Breast epithelium (tissue), 4 donors: Measurements from ENCODE around the gene FANCC. TPM values are rescaled to one million over a fixed set of nuclear protein-coding genes. Genes with fewer than 3 reads are reported as not detected.

Experiments used
- DNase-seq, 2 donors: peaks; one replicate each; pipeline ENCODE4 v3.0.0-alpha.2; 2019; ENCODE audit warnings: low spot score in 2 of 2
- H3K27ac ChIP-seq, 2 donors: fragments of 200-600 bp; sonication (generic) in 1 of 2; one replicate each; pipeline ENCODE4 v1.5.1; 2016 to 2019; ENCODE audit warnings: mild to moderate bottlenecking in 1 of 2
- H3K27me3 ChIP-seq, 2 donors: fragments of 200-600 bp; sonication (generic) in 1 of 2; one replicate each; pipeline versions ENCODE4 v1.5.1 to v1.6.0; 2017 to 2019; ENCODE audit warnings: control low read depth in 1 of 2, mild to moderate bottlenecking in 1 of 2
- H3K36me3 ChIP-seq: fragments of 200-600 bp; one replicate; pipeline ENCODE4 v1.5.1; 2019
- H3K4me1 ChIP-seq, 2 donors: fragments of 200-600 bp; sonication (generic); one replicate each; pipeline ENCODE4 v1.5.1; 2016 to 2019; ENCODE audit warnings: control low read depth in 1 of 2
- H3K4me3 ChIP-seq, 3 donors: fragments of 200-600 bp; sonication (generic); 1 replicate in 2 of 3; 2 replicates in 1 of 3; pipeline ENCODE4 v1.5.1; 2016 to 2019; ENCODE audit warnings: mild to moderate bottlenecking in 3 of 3, moderate library complexity in 2 of 3
- H3K9me3 ChIP-seq, 2 donors: fragments of 200-600 bp; sonication (generic) in 1 of 2; one replicate each; pipeline ENCODE4 v1.5.1; 2016 to 2019; ENCODE audit warnings: control low read depth in 1 of 2
- CTCF ChIP-seq, 3 donors: fragments of 450-650 bp; IDR thresholded peaks; one replicate each; pipeline ENCODE4 v1.5.1; 2016 to 2017; ENCODE audit warnings: antibody characterized with exemption in 3 of 3, mild to moderate bottlenecking in 3 of 3, moderate library complexity in 3 of 3
- POLR2A ChIP-seq: fragments of 450-650 bp; IDR thresholded peaks from one replicate; pipeline ENCODE4 v1.6.1; 2016; ENCODE audit warnings: antibody characterized with exemption, mild to moderate bottlenecking, moderate library complexity
- POLR2AphosphoS5 ChIP-seq, 3 donors: sonication (generic); formaldehyde crosslinking; IDR thresholded peaks; one replicate each; pipeline ENCODE4 v1.6.1; 2017; ENCODE audit warnings: antibody characterized with exemption in 3 of 3
- intact Hi-C: fragments of 100-400 bp; cut with DNase I; formaldehyde crosslinking; loops from one replicate; pipeline ENCODE4 v1.15.1; 2023; ENCODE audit warnings: low total_unique reads
- total RNA-seq, 3 donors: library from RNA; depleted of rRNA; stranded (reverse); fragments of >200 nt; gene quantifications; one replicate each; pipeline ENCODE4 v1.1.0, GENCODE V29; 2016

FANCC gene
- total RNA-seq, 3 donors from 2014 or later: 4.2 to 11.4 (median 9.2) TPM

- H3K4me1 ChIP-seq: peaks cover 6 to 7% of the 10 kb centered on the region in 2 donors
- no peak overlapping the region for H3K4me3 ChIP-seq
- no peak overlapping the region for H3K27ac ChIP-seq
- intact Hi-C loops: no loop called here
- DNase-seq: no peak
- no peaks in the 10 kb centered on the region for H3K36me3 ChIP-seq
- TF ChIP-seq POLR2A (no peak), CTCF (IDR thresholded peaks at IDR 0.05) (no peak), POLR2AphosphoS5 (IDR thresholded peaks at IDR 0.05) (no peak)
- no peaks in the 10 kb centered on the region for H3K9me3 ChIP-seq
- H3K27me3 ChIP-seq: no peaks in the 10 kb centered on the region
Measured at GRCh38 chr9:95096381-95096780, 221.1 kb downstream of the FANCC start.

- Histone ChIP-seq H3K36me3 (no peaks in the 10 kb centered on the region), H3K27ac (no peak overlapping the region)
- no peak for TF ChIP-seq CTCF (IDR thresholded peaks at IDR 0.05)
- no peak for TF ChIP-seq POLR2A
- TF ChIP-seq POLR2AphosphoS5 (IDR thresholded peaks at IDR 0.05): no peak
Measured at GRCh38 chr9:95095641-95096355, 221.7 kb downstream of the FANCC start.

GRCh38 chr9:95094002-95094401 lies 223.5 kb downstream of the FANCC start:
- H3K4me1 ChIP-seq: peaks cover 7 to 9% of the 10 kb centered on the region in 2 donors
- intact Hi-C loops: no loop called here

More at GRCh38 chr9:95095641-95096355, 221.7 kb downstream of the FANCC start:
- DNase-seq: no peak
- Histone ChIP-seq H3K9me3 (no peaks in the 10 kb centered on the region), H3K4me1 (peaks cover 7 to 8% of the 10 kb centered on the region in 2 donors), H3K27me3 (no peaks in the 10 kb centered on the region), H3K4me3 (no peak overlapping the region)
- intact Hi-C loops: no loop called here

GRCh38 chr9:95093586-95093985 lies 223.9 kb downstream of the FANCC start:
- no peak overlapping the region for H3K4me3 ChIP-seq
- H3K9me3 ChIP-seq: no peaks in the 10 kb centered on the region
- no peak for TF ChIP-seq POLR2AphosphoS5 (IDR thresholded peaks at IDR 0.05)
- no peak for TF ChIP-seq CTCF (IDR thresholded peaks at IDR 0.05)
- TF ChIP-seq POLR2A: no peak
- no peaks in the 10 kb centered on the region for H3K36me3 ChIP-seq
- H3K4me1 ChIP-seq: peaks cover 7 to 9% of the 10 kb centered on the region in 2 donors
- no peaks in the 10 kb centered on the region for H3K27me3 ChIP-seq
- no peak for DNase-seq
- H3K27ac ChIP-seq: no peak overlapping the region
- intact Hi-C loops: no loop called here

More at GRCh38 chr9:95094002-95094401, 223.5 kb downstream of the FANCC start:
- no peak for DNase-seq
- TF ChIP-seq POLR2A (no peak), CTCF (IDR thresholded peaks at IDR 0.05) (no peak), POLR2AphosphoS5 (IDR thresholded peaks at IDR 0.05) (no peak)
- no peaks in the 10 kb centered on the region for H3K27me3 ChIP-seq
- no peaks in the 10 kb centered on the region for H3K36me3 ChIP-seq
- no peak overlapping the region for H3K27ac ChIP-seq
- H3K9me3 ChIP-seq: no peaks in the 10 kb centered on the region
- H3K4me3 ChIP-seq: no peak overlapping the region

GRCh38 chr9:95092262-95093072 lies 225.0 kb downstream of the FANCC start:
- peak overlapping the region; percentile 59 to 70 for H3K27ac ChIP-seq
- intact Hi-C loops: no loop called here
- peaks cover 7 to 9% of the 10 kb centered on the region in 2 donors for H3K4me1 ChIP-seq
- DNase-seq: peak in 1 of 2 donors; percentile 49
- no peak overlapping the region for H3K4me3 ChIP-seq
- H3K9me3 ChIP-seq: no peaks in the 10 kb centered on the region
- no peak for TF ChIP-seq CTCF (IDR thresholded peaks at IDR 0.05)
- no peak for TF ChIP-seq POLR2A
- TF ChIP-seq POLR2AphosphoS5 (IDR thresholded peaks at IDR 0.05): no peak
- no peaks in the 10 kb centered on the region for H3K27me3 ChIP-seq
- no peaks in the 10 kb centered on the region for H3K36me3 ChIP-seq
